CD4-positive, alpha-beta T cell treated with Interleukin-4 for 4 hours (primary cell): Measurements from ENCODE around the gene PLCD3.

ENCODE experiments used
- DNase-seq: peaks from one replicate; pipeline ENCODE4 v3.0.0-alpha.2; 2020

PLCD3 gene

GRCh38 chr17:45101883-45102811 is 30.2 kb downstream of the PLCD3 start:
- no peak for DNase-seq

GRCh38 chr17:45101546-45101882 is 30.8 kb downstream of the PLCD3 start:
- DNase-seq = no peak

GRCh38 chr17:45098869-45099616 is 33.3 kb downstream of the PLCD3 start:
- DNase-seq = peak; percentile 57

- DNase-seq = no peak
Measured at GRCh38 chr17:45098081-45098868, 34.0 kb downstream of the PLCD3 start.

- DNase-seq = no peak
Measured at GRCh38 chr17:45096926-45097325, 35.4 kb downstream of the PLCD3 start.

GRCh38 chr17:45096141-45096540 is 36.2 kb downstream of the PLCD3 start:
- DNase-seq = no peak

- no peak for DNase-seq
Measured at GRCh38 chr17:45093444-45094110, 38.7 kb downstream of the PLCD3 start.

GRCh38 chr17:45092911-45093430 is 39.3 kb downstream of the PLCD3 start:
- DNase-seq = no peak

- no peak for DNase-seq
Measured at GRCh38 chr17:45091778-45092425, 40.4 kb downstream of the PLCD3 start.

- DNase-seq = no peak
Measured at GRCh38 chr17:45090711-45091110, 41.6 kb downstream of the PLCD3 start.

GRCh38 chr17:45088741-45089140 is 43.6 kb downstream of the PLCD3 start:
- DNase-seq = no peak

GRCh38 chr17:45087978-45088377 is 44.3 kb downstream of the PLCD3 start:
- DNase-seq = no peak

- no peak for DNase-seq
Measured at GRCh38 chr17:45087504-45087975, 44.8 kb downstream of the PLCD3 start.

- no peak for DNase-seq
Measured at GRCh38 chr17:45086865-45087503, 45.3 kb downstream of the PLCD3 start.

GRCh38 chr17:45086391-45086790 is 45.9 kb downstream of the PLCD3 start:
- DNase-seq = no peak

- no peak for DNase-seq
Measured at GRCh38 chr17:45081047-45081703, 51.1 kb downstream of the PLCD3 start.

GRCh38 chr17:45077643-45078042 is 54.7 kb downstream of the PLCD3 start:
- DNase-seq = peak; percentile 3

GRCh38 chr17:45073414-45074070 is 58.8 kb downstream of the PLCD3 start:
- no peak for DNase-seq

- no peak for DNase-seq
Measured at GRCh38 chr17:45070809-45071208, 61.5 kb downstream of the PLCD3 start.

GRCh38 chr17:45070001-45070400 is 62.3 kb downstream of the PLCD3 start:
- DNase-seq = no peak
